GM18870 (cell line): Measurements from ENCODE around the gene KDM4B.
A peak's percentile ranks its signal among the peaks of the same experiment; 100 is the strongest.

Source experiments
- ATAC-seq: cut with Tn5 transposase; IDR thresholded peaks from one replicate; pipeline ENCODE4 v1.9.1; 2021; ENCODE audit warnings: moderate library complexity; ENCODE audit not compliant: unreplicated experiment

The KDM4B gene

GRCh38 chr19:5132206-5132560 lies 163.3 kb downstream of the KDM4B start:
- no peak for ATAC-seq

- ATAC-seq = no peak
These were observed 164.1 kb downstream of the KDM4B start for GRCh38 chr19:5132698-5133651.

- no peak for ATAC-seq
These were observed 165.2 kb downstream of the KDM4B start for GRCh38 chr19:5133986-5134595.

GRCh38 chr19:5134691-5135090 lies 165.8 kb downstream of the KDM4B start:
- no peak for ATAC-seq

GRCh38 chr19:5136073-5136855 lies 167.4 kb downstream of the KDM4B start:
- ATAC-seq = no peak

GRCh38 chr19:5137114-5137513 lies 168.2 kb downstream of the KDM4B start:
- no peak for ATAC-seq

- ATAC-seq = no peak
These were observed 168.7 kb downstream of the KDM4B start for GRCh38 chr19:5137571-5138124.

GRCh38 chr19:5138606-5139582 lies 170.0 kb downstream of the KDM4B start:
- ATAC-seq = peak; percentile 66

GRCh38 chr19:5139583-5140325 lies 170.8 kb downstream of the KDM4B start:
- no peak for ATAC-seq

GRCh38 chr19:5141129-5141849 lies 172.4 kb downstream of the KDM4B start:
- no peak for ATAC-seq

- no peak for ATAC-seq
These were observed 173.2 kb downstream of the KDM4B start for GRCh38 chr19:5141850-5142724.

GRCh38 chr19:5142725-5143097 lies 173.8 kb downstream of the KDM4B start:
- no peak for ATAC-seq

GRCh38 chr19:5143471-5144411 lies 174.8 kb downstream of the KDM4B start:
- ATAC-seq = no peak

GRCh38 chr19:5144545-5145179 lies 175.7 kb downstream of the KDM4B start:
- ATAC-seq = no peak

GRCh38 chr19:5145521-5146511 lies 176.9 kb downstream of the KDM4B start:
- ATAC-seq = no peak
